Activated naive CD4-positive, alpha-beta T cell (primary cell): ENCODE data around the gene CAMTA2.

Experiments used
- DNase-seq, 4 experiments: peaks; one replicate each; lab custom pipeline; 2025; lab: John Stamatoyannopoulos, UW

CAMTA2 gene

DNA sequence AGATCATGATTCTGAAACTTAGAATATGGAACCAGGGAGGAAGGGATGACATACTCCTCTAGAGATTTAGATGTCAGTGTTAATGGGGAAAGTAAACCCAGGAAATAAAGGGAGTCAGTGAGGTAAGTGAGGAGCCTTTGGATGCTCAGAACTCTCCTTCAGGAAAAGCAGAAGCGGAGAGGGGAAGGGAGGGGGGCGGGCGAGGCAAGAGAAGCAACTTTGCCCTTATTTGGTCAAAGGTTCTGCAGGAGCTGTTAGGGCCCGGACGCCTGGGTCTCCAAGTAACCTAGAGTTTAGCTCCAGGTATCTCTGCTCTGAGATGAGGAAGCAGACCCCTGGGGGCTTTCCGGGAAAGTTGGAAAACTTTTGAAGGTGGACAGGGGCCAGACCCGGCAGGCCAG is 40.5 kb downstream of the CAMTA2 start:
- no peak for DNase-seq

DNA sequence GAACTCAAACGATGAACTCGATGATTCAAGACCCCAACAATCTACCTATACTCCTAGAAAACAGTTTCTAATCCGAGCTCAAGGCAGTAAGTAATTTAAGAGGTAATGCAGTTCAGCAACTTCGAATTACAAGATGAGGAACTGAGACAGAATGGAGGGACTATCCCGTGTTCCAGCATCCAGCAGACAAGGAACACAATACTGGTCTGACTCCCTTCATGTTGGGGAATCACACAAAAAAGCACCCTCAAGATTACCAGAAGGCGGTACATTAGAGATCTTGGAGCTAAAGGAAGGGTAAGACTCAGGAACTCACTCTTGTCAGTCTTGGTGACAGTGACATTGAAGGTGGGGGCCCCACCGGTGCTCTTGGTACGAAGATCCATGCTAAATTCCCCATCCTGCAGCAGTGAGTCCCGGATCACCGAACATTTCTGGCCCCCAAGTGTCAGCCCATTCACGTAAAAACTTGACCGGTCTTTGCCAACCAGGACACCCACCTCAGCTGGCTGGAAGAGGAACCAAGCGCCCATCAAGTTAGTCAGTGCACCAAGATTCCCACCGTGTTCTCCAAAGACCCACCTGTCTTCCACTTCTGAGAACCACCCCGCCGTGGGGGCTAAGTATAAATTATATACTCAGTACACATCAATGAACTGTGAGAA is 41.0 kb downstream of the CAMTA2 start:
- DNase-seq = no peak

DNA sequence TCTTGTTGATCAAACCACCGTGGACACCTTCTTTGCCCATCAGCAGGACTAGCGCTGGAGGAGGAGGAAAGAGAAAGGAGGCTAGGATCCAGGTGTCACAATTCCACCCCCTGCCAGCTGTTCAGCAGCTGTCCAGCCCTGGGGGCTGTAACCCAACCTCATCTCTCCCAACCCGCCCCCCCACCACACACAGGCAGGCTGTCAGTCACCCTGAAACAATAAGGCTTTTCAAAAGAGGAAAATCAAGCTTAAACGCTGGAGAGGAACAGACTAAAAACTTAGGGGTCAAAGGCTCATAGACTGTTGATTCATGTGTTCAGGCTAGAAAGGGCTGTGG is 41.6 kb downstream of the CAMTA2 start:
- no peak for DNase-seq

DNA sequence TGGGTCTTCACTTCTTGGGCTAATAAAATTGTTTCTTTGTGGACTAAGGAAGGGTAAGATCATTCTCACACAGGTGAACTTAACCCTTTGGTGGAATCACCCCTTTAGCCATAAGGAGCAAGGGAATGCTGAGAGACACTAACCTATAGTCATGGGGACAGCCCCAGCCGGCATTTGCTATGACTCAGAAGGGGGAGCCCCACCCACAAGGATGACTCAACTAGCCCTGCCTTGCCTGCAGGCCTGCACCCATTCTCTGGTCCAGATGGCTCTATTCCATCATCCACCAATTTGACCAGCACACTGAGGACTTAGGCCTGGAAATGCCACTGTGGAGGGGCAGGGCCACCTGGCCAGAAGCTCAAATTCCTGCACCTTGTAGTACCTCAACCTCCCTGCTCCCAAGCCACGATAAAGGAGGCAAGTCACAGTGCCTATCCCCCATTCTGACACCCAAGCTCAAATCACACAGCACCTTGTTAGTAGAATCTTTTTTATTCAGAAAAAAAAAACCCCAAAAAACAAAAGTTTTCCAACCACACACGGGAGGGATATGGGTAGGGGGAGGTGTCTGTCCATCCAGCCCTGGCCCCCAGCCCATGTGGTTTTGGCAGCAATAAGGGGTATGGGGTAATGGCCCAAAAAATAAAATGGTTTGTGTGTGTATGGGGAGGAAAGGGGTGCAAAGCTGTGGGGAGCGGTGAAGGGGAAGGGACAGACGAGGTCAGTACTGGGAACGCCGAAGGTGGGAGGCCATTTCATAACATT is 42.1 kb downstream of the CAMTA2 start:
- peak; percentile 20 to 66 (median 43) for DNase-seq

DNA sequence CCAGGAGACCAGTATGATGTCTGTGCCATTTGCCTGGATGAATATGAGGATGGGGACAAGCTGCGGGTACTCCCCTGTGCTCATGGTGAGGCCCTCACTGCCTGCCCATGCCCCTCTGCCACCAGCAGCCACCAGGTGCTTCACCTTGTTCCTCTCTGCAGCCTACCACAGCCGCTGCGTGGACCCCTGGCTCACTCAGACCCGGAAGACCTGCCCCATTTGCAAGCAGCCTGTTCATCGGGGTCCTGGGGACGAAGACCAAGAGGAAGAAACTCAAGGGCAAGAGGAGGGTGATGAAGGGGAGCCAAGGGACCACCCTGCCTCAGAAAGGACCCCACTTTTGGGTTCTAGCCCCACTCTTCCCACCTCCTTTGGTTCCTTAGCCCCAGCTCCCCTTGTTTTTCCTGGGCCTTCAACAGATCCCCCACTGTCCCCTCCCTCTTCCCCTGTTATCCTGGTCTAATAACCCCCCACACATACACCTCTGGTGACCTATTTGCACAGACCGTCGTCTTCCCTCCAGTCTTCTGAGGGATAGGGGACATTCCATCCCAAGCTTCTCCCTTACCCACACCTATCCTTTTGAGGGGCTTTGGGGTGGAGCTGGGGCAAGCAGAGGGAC is 42.8 kb downstream of the CAMTA2 start:
- DNase-seq = no peak

DNA sequence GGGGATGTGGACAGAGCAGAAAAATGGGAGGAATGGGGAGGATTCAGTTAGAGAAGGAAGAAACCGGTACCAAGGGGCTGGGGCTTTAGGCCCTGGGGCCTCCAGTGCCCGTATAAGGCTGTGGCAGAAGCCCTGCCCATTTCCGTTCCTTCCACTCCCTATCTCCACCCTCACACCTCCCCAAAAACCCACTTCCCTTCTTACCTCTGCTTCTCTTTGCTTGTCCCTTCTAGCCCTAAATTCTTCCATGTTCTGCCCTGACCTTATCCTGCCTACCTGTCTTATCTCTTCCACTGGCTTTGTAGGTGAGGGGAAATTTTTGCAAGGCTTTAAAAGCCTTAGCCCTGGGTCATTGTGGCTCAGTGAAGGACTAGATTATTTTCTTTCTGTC is 43.3 kb downstream of the CAMTA2 start:
- DNase-seq = peak in 1 of 4 experiments; percentile 20

DNA sequence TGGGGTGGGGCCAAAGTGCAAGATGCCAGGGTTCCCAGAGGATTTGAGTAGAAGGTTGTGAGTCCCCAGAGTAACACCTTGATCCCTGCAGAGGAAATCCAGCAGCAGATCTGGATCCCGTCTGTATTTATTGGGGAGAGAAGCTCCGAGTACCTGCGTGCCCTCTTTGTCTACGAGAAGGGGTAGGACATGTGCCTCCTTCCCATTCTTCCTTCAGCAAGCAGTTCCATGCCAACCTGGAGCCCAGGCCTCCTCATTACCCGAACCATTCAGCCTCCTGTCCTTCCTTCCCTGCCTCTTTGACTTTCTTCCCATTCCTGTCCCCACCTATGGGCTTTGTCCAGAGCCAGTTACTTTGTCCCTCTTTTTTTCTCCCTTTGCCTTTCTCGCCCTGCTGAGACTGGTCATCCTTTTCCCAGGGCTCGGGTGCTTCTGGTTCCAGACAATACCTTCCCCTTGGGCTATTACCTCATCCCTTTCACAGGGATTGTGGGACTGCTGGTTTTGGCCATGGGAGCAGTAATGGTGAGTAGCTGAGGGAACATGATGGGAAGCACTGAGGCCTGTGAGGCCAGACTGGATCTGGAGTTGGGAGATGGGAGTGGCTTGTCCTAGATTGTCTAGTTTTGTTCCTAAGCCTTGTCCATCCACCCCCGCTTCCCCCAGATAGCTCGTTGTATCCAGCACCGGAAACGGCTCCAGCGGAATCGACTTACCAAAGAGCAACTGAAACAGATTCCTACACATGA is 44.5 kb downstream of the CAMTA2 start:
- no peak for DNase-seq

DNA sequence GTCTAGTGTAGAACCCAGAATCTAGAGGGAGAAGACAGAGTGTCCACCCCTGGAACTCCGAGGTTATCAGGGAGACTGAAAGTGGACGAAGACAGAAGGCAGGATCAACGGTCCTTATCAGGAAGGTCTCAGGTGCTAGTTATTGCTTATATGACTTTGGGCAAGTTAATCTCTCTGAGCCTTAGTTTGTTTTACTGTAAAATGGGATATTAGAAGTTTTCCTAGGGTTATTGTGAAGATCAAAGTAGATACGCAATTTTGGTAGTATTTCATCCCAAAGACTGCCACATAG is 46.2 kb downstream of the CAMTA2 start:
- DNase-seq = no peak

DNA sequence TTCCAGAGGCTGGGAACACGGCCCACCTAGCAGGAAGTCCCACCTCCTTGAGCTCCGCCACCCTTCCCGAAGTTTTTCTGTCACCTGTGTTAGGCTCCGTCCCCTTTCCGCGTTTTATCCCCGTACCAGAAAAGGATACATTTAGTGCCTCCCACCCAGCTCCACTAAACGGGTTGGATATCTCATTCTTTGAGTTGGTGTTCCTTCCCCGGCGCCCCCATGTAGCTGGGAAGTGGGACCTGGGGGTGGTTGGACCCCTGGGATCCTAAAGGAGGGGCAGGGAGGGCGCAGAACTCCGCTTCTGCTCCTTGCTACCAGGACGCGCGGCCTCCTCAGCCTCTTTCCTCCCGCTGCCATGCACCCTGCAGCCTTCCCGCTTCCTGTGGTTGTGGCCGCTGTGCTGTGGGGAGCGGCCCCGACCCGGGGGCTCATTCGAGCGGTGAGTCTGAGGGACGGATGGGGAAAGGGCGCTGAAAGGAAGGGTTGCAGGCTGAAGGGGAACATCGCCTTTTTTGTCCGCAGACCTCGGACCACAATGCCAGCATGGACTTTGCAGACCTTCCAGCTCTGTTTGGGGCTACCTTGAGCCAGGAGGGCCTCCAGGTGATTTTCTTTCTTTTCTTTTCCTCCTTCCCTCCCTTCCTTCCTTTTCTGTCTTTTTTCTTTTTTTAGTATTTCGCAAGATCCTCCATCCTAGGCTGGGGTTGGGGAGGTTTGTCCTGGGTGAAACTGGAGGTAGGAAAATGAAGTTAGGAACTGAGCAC is 46.7 kb downstream of the CAMTA2 start:
- DNase-seq = peak in 2 of 4 experiments; percentile 19 to 23

DNA sequence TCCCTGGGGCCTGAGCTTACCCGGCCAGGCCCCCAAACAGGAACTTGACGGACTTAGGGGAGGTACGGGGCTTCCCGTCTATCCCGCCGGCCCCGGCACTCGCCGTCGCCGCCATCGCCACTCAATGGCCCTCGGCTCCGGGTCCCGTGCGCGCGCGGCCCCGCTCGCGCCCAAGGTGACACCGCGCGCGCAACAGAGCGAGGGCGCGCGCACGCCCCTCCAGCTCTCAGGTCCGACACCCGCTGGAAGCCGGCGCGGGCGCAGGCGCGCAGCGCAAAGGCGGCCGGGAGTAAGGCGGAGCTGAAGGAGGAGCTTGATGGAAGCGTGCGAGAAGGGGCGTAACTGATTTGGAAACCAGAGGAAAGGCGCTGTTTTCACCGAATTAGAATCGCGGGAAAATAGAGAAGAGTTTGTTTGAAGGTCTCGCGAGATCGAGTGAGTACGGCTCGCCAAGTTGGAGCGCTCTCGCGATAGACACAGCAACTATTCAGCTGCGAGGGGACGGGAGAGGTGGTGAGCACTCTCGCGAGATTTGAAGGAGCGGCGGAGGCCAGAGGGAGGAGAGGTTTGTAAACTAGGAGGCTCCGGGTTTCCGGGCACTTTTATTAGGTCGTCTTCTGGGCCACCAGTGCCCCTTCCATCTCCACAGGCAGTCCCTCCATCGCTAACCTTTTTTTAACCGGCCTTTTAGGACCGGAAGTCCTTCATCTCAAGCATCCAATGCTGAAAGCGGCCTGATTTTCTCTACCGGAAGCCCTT is 47.5 kb downstream of the CAMTA2 start, which contains the start of the genes RNF167 and SLC25A11:
Gene RNF167 (plus strand): TSS at position 473 of the 759 bp plus-strand sequence. CDS start 642 bp downstream, outside the sequence.
Gene SLC25A11 (minus strand): TSS at position 251 of the 759 bp plus-strand sequence. CDS start 136 bp downstream, at position 115.
- DNase-seq = peak; percentile 83 to 98 (median 95)

DNA sequence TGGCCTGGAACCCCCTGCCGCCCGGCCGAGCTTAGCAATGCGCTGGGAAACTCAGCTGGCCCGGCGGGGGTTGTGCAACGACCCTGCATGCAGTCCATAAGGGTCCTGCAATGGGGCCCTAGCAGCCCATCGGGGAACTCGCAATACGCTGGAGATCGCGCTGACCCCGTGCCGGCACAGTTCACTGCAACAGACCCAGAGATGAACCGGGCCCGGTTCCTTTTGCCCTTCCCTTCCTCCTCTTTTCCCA is 48.0 kb downstream of the CAMTA2 start:
- DNase-seq = no peak

DNA sequence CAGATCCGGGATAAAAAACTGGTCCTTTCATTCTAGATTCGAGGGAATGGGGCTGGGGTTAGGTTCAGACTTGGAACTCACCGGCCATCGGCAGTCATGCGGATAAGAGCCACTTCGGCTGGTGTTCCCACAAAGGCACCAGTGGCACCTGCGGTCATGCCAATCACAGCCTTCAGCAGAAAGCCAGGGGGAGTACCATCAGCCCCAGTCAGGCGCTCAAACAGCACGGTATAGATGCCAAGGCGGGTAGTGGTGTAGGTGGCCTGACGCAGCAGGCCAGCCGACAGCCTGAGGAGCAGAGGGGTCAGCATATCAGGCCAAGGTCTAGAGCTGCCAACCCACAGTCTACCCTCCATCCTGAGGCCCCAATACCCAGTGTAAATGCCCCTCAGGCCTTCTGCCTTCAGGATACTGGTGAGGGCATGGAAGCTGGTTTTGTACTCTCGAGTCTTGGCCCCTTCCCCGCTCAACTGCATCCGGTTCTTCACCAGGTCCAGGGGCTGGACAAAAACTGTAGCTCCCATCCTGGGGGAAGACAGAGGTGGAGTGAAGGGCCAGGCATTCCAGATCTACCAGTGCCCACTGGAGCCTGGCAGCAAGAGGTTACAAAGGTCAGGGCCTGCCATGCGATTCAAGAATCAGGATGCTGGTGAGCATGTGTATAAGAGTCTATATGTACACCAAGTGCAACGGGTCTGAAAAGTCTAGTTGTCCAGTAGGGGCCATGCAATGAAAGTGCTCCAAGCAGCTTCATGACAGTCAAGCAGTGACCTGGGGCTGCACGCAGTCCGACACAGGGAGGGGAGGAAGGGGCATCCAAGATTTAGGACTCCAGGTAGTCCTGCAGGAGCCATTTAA is 48.6 kb downstream of the CAMTA2 start:
- no peak for DNase-seq

DNA sequence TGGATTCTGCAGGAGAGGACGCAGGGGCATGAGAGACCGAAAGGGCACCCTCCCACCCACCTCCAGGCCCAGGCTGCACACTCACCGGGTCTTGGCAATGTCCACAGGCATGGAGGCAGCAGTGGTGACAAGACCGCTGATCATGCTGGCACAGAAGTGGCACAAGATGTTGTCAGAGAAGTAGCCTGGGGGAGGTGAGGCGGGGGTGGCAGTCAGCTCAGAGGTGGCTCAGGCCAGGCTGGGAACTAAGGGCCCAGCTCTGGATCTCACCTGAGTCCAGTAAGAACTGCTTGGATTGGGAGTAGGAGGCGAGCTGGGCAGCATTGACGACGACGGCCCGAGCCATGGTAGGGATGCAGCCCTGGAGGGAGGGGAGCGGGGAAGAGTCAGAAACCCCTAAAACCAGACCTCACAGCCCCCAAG is 49.4 kb downstream of the CAMTA2 start:
- no peak for DNase-seq

DNA sequence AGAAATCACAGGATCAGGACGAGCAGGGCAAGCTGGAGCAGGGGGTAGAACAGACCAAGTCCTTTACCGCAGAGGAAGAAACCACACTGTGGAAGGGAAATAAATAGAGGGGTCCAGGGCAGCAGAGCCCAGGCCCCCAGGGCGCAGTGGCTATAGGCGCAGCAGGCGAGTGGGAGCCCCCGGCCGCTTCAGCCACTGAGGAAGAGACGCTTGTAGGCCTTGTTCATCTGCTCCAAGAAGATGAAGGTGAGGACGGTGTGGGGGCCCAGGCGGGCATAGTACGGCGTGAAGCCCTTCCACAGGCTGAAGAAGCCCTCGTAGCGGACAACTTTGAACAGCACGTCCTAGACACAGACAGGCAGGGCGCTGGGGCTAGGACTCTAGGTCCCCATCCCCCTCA is 49.9 kb downstream of the CAMTA2 start:
- DNase-seq = no peak

DNA sequence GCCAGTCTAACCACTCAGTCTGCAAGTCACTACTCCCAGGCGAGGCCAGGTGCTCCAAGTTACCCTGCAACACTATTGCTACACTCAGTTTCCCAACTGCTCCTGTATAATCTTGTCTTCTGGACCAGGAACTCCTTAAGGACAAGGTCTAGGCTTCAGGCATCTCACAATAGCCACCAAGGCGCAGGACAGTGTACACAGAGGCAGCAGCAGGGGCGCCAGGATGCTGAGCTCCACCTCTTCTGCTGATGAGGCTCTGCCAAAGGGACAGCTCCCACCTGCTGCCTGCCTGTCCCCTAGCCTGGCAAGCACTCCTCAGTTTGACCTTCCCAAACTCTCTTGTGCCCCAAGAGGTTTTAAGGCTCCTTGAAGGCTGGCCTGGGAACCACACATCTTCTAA is 51.0 kb downstream of the CAMTA2 start:
- DNase-seq = no peak

DNA sequence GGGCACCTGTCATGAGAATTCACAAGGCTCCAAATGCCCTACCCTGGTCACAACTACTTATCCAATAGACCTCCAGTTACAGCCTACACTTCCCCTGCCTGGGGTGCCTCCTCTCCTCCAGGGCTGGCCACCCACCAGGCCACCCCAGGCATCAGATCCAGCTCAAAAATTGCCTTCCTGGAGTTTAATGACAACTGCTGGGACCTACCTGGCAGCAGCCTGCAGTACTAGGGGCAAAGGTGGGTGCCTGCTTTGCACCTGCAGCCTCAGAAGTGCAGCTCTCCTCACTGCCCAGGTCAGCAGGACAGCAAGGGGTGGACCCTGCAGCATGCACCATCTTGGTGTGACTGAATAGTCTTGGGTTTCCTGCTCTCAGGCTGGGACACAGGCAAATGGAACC is 51.8 kb downstream of the CAMTA2 start:
- no peak for DNase-seq

DNA sequence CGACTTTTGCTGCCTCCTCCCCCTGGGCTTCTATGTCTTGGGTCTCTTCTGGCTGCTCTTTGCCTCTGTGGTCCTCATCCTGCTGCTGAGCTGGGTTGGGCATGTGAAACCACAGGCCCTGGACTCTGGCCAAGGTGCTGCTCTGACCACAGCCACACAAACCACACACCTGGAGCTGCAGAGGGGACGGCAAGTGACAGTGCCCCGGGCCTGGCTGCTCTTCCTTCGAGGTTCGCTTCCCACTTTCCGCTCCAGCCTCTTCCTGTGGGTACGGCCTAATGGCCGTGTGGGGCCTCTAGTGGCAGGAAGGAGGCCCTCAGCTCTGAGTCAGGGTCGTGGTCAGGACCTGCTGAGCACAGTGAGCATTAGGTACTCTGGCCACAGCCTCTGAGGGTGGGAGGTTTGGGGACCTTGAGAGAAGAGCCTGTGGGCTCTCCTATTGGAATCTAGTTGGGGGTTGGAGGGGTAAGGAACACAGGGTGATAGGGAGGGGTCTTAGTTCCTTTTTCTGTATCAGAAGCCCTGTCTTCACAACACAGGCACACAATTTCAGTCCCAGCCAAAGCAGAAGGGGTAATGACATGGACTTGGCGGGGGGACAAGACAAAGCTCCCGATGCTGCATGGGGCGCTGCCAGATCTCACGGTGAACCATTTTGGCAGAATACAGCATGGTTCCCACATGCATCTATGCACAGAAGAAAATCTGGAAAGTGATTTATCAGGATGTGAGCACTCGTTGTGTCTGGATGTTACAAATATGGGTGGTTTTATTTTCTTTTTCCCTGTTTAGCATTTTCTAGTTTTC is 53.1 kb downstream of the CAMTA2 start:
- no peak for DNase-seq

DNA sequence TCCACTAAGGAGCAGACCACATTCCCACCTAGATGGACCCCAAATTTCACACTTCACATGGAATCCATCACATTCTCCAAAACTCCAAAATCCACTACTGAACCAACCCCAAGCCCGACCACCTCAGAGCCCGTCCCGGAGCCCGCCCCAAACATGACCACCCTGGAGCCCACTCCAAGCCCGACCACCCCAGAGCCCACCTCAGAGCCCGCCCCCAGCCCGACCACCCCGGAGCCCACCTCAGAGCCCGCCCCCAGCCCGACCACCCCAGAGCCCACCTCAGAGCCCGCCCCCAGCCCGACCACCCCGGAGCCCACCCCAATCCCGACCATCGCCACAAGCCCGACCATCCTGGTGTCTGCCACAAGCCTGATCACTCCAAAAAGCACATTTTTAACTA is 53.8 kb downstream of the CAMTA2 start:
- DNase-seq = no peak

DNA sequence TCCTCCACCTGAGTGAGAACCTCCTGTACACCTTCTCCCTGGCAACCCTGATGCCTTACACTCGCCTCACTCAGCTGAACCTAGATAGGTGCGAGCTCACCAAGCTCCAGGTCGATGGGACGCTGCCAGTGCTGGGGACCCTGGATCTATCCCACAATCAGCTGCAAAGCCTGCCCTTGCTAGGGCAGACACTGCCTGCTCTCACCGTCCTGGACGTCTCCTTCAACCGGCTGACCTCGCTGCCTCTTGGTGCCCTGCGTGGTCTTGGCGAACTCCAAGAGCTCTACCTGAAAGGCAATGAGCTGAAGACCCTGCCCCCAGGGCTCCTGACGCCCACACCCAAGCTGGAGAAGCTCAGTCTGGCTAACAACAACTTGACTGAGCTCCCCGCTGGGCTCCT is 54.7 kb downstream of the CAMTA2 start:
- no peak for DNase-seq

DNA sequence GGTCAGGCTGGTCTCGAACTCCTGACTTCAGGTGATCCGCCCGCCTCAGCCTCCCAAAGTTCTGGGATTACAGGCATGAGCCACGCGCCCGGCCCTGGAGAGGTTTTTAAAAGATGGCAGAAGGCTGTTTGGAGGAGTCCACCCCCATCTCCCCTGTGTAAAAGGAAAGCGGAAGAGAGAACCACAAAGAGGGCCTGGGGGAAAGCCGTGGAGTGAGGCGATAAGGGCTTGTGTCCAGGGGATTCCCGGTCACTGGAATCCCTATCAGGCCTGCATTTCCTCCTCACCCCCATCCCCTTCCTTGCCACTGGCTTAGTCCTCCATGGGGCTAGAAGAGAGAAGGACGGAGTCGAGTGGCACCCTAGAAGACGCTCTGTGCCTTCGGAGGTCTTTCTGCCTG is 55.5 kb downstream of the CAMTA2 start, which contains the start of gene GP1BA:
Gene GP1BA (plus strand): TSS at position 315 of the 400 bp plus-strand sequence. CDS start 328 bp downstream, outside the sequence.
- no peak for DNase-seq
